Thyroid gland (tissue), 4 donors: Measurements from ENCODE around the gene TAS2R60. TPM values are rescaled to one million over a fixed set of nuclear protein-coding genes. Genes with fewer than 3 reads are reported as not detected.

Experiments
- DNase-seq, 2 donors: peaks; one replicate each; pipeline ENCODE4 v3.0.0-alpha.2; 2019
- H3K27ac ChIP-seq, 3 donors: fragments of 200-600 bp; sonication (generic); 1 replicate in 2 of 3; 2 replicates in 1 of 3; pipeline ENCODE4 v1.5.1; 2016 to 2019; ENCODE audit warnings: mild to moderate bottlenecking in 1 of 3, moderate library complexity in 1 of 3
- H3K27me3 ChIP-seq: fragments of 200-600 bp; sonication (generic); one replicate; pipeline ENCODE4 v1.5.1; 2019
- H3K36me3 ChIP-seq, 2 donors: fragments of 200-600 bp; sonication (generic); one replicate each; pipeline ENCODE4 v1.5.1; 2016 to 2019
- H3K4me1 ChIP-seq, 2 donors: fragments of 200-600 bp; sonication (generic); one replicate each; pipeline ENCODE4 v1.5.1; 2017 to 2019
- H3K4me3 ChIP-seq, 3 donors: fragments of 200-600 bp; sonication (generic); replicated peaks in 1 of 3; 1 replicate in 2 of 3; 2 replicates in 1 of 3; pipeline ENCODE4 v1.5.1; 2016; ENCODE audit warnings: mild to moderate bottlenecking in 1 of 3
- H3K9me3 ChIP-seq: fragments of 200-600 bp; sonication (generic); one replicate; pipeline ENCODE4 v1.5.1; 2017
- POLR2A ChIP-seq, 2 donors: fragments of 450-650 bp; IDR thresholded peaks; one replicate each; pipeline ENCODE4 v1.6.1; 2017; ENCODE audit warnings: antibody characterized with exemption in 2 of 2, mild to moderate bottlenecking in 2 of 2, moderate library complexity in 1 of 2
- WGBS, 2 donors: methylation state at CpG; one replicate each; pipeline ENCODE4 v1.1.5; 2017; 5-methylcytosine and 5-hydroxymethylcytosine counted together
- intact Hi-C: fragments of 100-400 bp; cut with DNase I; formaldehyde crosslinking; loops from one replicate; pipeline ENCODE4 v1.15.1; 2023
- total RNA-seq, 4 donors: library from RNA; depleted of rRNA; stranded (reverse); fragments of >200 nt; gene quantifications; one replicate each; pipeline ENCODE4 v1.2.3, GENCODE V29; 2016
- TF ChIP-seq, protein P1 (sequence below), 6 experiments: fragments of 200-600 bp in 3 of 6; fragments of 450-650 bp in 3 of 6; sonication (generic) in 3 of 6; IDR thresholded peaks; one replicate each; pipeline ENCODE4 v1.5.1; 2016 to 2019; ENCODE audit warnings: antibody characterized with exemption in 6 of 6, mild to moderate bottlenecking in 2 of 6, inconsistent platforms in 1 of 6, moderate library complexity in 1 of 6

Gene TAS2R60
- total RNA-seq, 4 donors from 2014 or later = not detected

DNA sequence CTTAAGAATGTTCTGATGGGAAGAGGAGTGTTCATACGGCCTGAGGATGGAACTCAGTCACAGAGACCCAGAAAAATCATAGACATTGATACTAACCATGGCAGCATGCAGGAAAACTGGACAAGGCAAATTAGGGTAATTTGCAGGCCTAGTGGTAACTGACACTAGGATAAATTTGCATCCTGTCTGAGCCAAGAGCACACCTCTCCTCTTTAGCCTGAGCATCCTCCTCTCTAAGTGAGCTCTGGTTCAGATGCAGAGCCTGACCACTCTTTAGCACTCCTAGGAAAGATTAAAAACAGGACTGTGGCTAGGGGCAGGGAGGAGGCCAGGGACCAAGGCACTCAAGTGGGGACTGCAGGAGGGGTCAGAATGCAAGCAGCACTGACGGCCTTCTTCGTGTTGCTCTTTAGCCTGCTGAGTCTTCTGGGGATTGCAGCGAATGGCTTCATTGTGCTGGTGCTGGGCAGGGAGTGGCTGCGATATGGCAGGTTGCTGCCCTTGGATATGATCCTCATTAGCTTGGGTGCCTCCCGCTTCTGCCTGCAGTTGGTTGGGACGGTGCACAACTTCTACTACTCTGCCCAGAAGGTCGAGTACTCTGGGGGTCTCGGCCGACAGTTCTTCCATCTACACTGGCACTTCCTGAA, 34.4 kb downstream of the TAS2R60 start, which contains the start of gene TAS2R41:
Gene TAS2R41 (plus strand): TSS at position 373 of the 650 bp plus-strand sequence. CDS start 0 bp downstream, at position 373.
- WGBS, 2 donors = 74 to 78% methylated on average over 6 to 10 of the region's 10 CpGs
- TF ChIP-seq, protein P1, sequence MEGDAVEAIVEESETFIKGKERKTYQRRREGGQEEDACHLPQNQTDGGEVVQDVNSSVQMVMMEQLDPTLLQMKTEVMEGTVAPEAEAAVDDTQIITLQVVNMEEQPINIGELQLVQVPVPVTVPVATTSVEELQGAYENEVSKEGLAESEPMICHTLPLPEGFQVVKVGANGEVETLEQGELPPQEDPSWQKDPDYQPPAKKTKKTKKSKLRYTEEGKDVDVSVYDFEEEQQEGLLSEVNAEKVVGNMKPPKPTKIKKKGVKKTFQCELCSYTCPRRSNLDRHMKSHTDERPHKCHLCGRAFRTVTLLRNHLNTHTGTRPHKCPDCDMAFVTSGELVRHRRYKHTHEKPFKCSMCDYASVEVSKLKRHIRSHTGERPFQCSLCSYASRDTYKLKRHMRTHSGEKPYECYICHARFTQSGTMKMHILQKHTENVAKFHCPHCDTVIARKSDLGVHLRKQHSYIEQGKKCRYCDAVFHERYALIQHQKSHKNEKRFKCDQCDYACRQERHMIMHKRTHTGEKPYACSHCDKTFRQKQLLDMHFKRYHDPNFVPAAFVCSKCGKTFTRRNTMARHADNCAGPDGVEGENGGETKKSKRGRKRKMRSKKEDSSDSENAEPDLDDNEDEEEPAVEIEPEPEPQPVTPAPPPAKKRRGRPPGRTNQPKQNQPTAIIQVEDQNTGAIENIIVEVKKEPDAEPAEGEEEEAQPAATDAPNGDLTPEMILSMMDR (IDR thresholded peaks at IDR 0.05) = no peak
- no peak for TF ChIP-seq POLR2A (IDR thresholded peaks at IDR 0.05)
- intact Hi-C loops = no loop called here

DNA sequence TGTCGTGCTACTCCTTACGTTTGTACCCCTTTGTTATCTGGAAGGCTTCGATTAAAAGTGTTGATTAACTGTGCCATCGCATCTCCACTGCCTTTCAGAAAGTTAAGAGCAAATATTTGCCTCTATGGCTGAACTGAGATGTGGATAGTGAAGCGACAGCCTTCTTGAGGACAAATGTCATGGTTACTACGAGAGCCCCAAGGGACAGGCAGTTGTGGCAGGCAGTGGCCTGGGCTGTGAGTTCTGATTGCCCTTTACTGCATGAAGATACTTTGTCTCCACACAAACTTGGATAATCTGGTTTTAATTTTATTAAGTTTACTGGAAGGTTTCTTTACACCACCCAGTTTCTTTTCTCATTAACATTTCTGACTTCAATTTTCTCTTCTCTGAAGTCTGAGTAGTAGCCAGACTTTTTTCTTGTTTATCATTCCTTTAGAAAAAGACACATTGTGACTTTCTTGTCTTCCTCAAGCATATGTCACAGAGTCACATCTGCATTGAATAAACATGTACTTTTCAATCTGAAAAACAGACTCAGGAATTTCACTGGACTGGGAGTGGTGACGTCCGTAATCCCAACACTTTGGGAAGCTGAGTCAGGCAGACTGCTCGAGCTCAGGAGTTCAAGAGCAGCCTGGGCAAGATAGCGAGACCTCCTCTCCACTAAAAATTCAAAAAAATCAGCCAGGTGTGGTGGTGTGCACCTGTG, 36.0 kb downstream of the TAS2R60 start:
- Histone ChIP-seq H3K4me1 (no peaks in the 10 kb centered on the region), H3K9me3 (no peaks in the 10 kb centered on the region), H3K27me3 (no peaks in the 10 kb centered on the region), H3K36me3 (no peaks in the 10 kb centered on the region), H3K4me3 (no peak overlapping the region), H3K27ac (no peak overlapping the region)
- TF ChIP-seq, protein P1 (IDR thresholded peaks at IDR 0.05) = no peak
- no peak for TF ChIP-seq POLR2A (IDR thresholded peaks at IDR 0.05)
- 76 to 78% methylated on average over 10 of the region's 10 CpGs for WGBS, 2 donors
- intact Hi-C loops = no loop called here
- no peak for DNase-seq

More for the DNA sequence above, 34.4 kb downstream of the TAS2R60 start, which contains the start of gene TAS2R41:
- Histone ChIP-seq H3K9me3 (no peaks in the 10 kb centered on the region), H3K36me3 (no peaks in the 10 kb centered on the region), H3K27ac (no peak within 1 kb of the TSS), H3K4me1 (no peaks in the 10 kb centered on the region), H3K27me3 (no peaks in the 10 kb centered on the region), H3K4me3 (no peak within 1 kb of the TSS)
- no peak for DNase-seq

DNA sequence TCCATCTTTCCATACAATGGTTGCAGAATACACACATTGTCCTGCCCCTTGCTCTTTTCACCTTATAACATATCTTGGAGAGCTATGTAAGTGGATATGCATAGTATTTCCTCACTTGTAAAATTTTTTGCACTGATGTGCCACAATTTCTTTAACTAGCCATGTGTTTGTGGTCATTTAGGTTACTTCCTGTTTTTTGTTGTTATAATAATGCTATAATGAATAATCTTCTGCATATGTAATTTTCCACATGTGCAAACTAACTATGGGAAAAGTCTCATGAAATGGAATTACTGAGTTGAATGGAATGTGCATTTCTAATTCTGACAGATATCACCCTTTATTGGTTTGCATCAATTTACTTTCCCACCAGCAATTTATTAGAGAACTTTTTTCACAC, 37.2 kb downstream of the TAS2R60 start:
- H3K4me1 ChIP-seq = no peaks in the 10 kb centered on the region
- intact Hi-C loops = no loop called here

DNA sequence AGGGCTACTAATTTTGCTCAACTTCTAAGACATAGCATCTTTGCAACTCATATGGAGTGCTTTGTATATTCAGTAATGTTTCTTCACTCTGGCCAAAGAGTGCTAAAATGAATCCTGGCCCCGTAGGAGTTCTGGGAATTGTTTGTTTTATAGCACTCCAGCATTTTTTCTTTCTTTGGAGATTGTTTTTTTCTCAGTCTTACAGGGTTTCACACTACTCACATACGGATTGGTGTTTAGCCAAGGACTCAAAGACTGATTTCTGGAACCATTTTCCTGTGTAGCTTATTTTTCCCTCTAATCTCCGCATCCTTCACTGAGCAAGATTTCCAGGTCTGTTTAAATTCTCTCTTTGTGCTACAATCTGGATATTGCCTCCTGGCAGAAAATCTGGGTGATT, 40.9 kb downstream of the TAS2R60 start:
- H3K4me3 ChIP-seq = no peak overlapping the region
- H3K27ac ChIP-seq = no peak overlapping the region
- no peaks in the 10 kb centered on the region for H3K9me3 ChIP-seq
- DNase-seq = no peak
- intact Hi-C loops = no loop called here
- no peaks in the 10 kb centered on the region for H3K27me3 ChIP-seq
- WGBS, 2 donors = 34 to 45% methylated on average over 3 of the region's 3 CpGs
- no peak for TF ChIP-seq POLR2A (IDR thresholded peaks at IDR 0.05)
- TF ChIP-seq, protein P1 (IDR thresholded peaks at IDR 0.05) = no peak
- H3K36me3 ChIP-seq = no peaks in the 10 kb centered on the region
- peaks cover 5 to 11% of the 10 kb centered on the region in 2 donors for H3K4me1 ChIP-seq

More for the DNA sequence above, 37.2 kb downstream of the TAS2R60 start:
- Histone ChIP-seq H3K27me3 (no peaks in the 10 kb centered on the region), H3K9me3 (no peaks in the 10 kb centered on the region), H3K36me3 (no peaks in the 10 kb centered on the region), H3K27ac (no peak overlapping the region), H3K4me3 (no peak overlapping the region)
- DNase-seq = no peak
- TF ChIP-seq, protein P1 (IDR thresholded peaks at IDR 0.05) = no peak
- no peak for TF ChIP-seq POLR2A (IDR thresholded peaks at IDR 0.05)

DNA sequence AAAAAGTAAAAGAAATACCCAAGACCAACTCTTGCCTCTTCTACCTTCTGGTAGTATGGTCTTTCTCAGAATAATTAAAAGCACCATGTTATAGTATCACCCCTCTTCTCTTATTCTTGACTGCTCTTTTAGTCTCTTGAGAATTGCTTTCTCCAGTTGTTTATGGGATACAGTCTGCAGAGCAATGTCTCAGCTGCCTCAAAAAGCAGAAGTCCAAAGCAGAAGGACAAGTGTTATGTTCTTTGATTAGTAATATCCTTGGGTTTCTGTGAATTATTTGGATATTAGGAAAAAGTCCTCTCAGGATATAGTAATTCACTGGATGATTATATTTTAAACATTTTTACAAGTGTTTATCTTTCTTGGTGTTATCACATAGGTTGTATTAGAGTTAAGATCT, 41.8 kb downstream of the TAS2R60 start:
- TF ChIP-seq, protein P1 (IDR thresholded peaks at IDR 0.05) = no peak
- no peak for TF ChIP-seq POLR2A (IDR thresholded peaks at IDR 0.05)
- no peak overlapping the region for H3K27ac ChIP-seq

More for the DNA sequence above, 41.8 kb downstream of the TAS2R60 start:
- H3K36me3 ChIP-seq = no peaks in the 10 kb centered on the region
- H3K4me1 ChIP-seq = peaks cover 5 to 11% of the 10 kb centered on the region in 2 donors
- no peaks in the 10 kb centered on the region for H3K27me3 ChIP-seq
- no peak overlapping the region for H3K4me3 ChIP-seq
- no peaks in the 10 kb centered on the region for H3K9me3 ChIP-seq
- intact Hi-C loops = no loop called here
- no peak for DNase-seq
